Esophagus squamous epithelium (tissue), 5 donors: ENCODE measurements around the gene CD6. TPM values are rescaled to one million over a fixed set of nuclear protein-coding genes. Genes with fewer than 3 reads are reported as not detected.

Experiments
- DNase-seq: peaks from one replicate; lab custom pipeline; 2025; lab: John Stamatoyannopoulos, UW
- H3K27ac ChIP-seq, 4 donors: fragments of 200-600 bp; sonication (generic); one replicate each; pipeline ENCODE4 v1.5.1; 2016 to 2019; ENCODE audit warnings: mild to moderate bottlenecking in 1 of 4
- H3K27me3 ChIP-seq, 4 donors: fragments of 200-600 bp; sonication (generic); 1 replicate in 3 of 4; 2 replicates in 1 of 4; pipeline versions ENCODE4 v1.5.1 to v1.6.0; 2017 to 2021; ENCODE audit warnings: antibody characterized with exemption in 1 of 4
- H3K36me3 ChIP-seq, 3 donors: fragments of 200-600 bp; sonication (generic); one replicate each; pipeline ENCODE4 v1.5.1; 2016 to 2019
- H3K4me1 ChIP-seq, 3 donors: fragments of 200-600 bp; sonication (generic); one replicate each; pipeline ENCODE4 v1.5.1; 2017 to 2019
- H3K4me3 ChIP-seq, 4 donors: fragments of 200-600 bp; sonication (generic); 1 replicate in 3 of 4; 2 replicates in 1 of 4; pipeline ENCODE4 v1.5.1; 2016 to 2019; ENCODE audit warnings: mild to moderate bottlenecking in 2 of 4, moderate library complexity in 1 of 4
- H3K9me3 ChIP-seq, 3 donors: fragments of 200-600 bp; sonication (generic); one replicate each; pipeline ENCODE4 v1.5.1; 2016 to 2019
- CTCF ChIP-seq, 6 experiments: fragments of 450-650 bp in 4 of 6; fragments of 200-600 bp in 2 of 6; sonication (generic) in 2 of 6; IDR thresholded peaks; one replicate each; pipeline ENCODE4 v1.5.1; 2016 to 2019; ENCODE audit warnings: antibody characterized with exemption in 6 of 6, mild to moderate bottlenecking in 4 of 6, moderate library complexity in 4 of 6
- POLR2A ChIP-seq, 4 donors: fragments of 450-650 bp; IDR thresholded peaks; one replicate each; pipeline ENCODE4 v1.6.1; 2017; ENCODE audit warnings: antibody characterized with exemption in 4 of 4, mild to moderate bottlenecking in 4 of 4, moderate library complexity in 3 of 4
- WGBS, 2 donors: methylation state at CpG; one replicate each; pipeline ENCODE4 v1.1.5; 2018; 5-methylcytosine and 5-hydroxymethylcytosine counted together
- intact Hi-C: fragments of 100-400 bp; cut with DNase I; formaldehyde crosslinking; loops from one replicate; pipeline ENCODE4 v1.15.0; 2022
- total RNA-seq, 4 donors: library from RNA; depleted of rRNA; stranded (reverse); fragments of >200 nt; gene quantifications; one replicate each; pipeline ENCODE4 v1.1.0, GENCODE V29; 2016
- donor health status: DM: yes; HTN: yes; CAD: no.

Gene CD6
- total RNA-seq, 4 donors from 2014 or later = 0.79 to 4.4 (median 1.4) TPM

- Histone ChIP-seq H3K9me3 (no peaks in the 10 kb centered on the region), H3K36me3 (no peaks in the 10 kb centered on the region), H3K27me3 (no peaks in the 10 kb centered on the region), H3K4me3 (no peak overlapping the region), H3K27ac (peak overlapping the region in 2 of 4 donors; percentile 3 to 21), H3K4me1 (peaks cover 0 to 37% (median 14%) of the 10 kb centered on the region in 3 donors)
- WGBS, 2 donors = 45 to 56% methylated on average over 9 of the region's 10 CpGs
- TF ChIP-seq CTCF (IDR thresholded peaks at IDR 0.05) (no peak), POLR2A (IDR thresholded peaks at IDR 0.05) (no peak)
- intact Hi-C loops = no loop called here
- no peak for DNase-seq
Observed at GRCh38 chr11:60978546-60979380, 7.3 kb downstream of the CD6 start.

GRCh38 chr11:60981515-60981914 is 10.0 kb downstream of the CD6 start:
- no peak for DNase-seq
- no peak overlapping the region for H3K4me3 ChIP-seq
- H3K27me3 ChIP-seq = no peaks in the 10 kb centered on the region
- peaks cover 0 to 36% (median 17%) of the 10 kb centered on the region in 3 donors for H3K4me1 ChIP-seq
- intact Hi-C loops = no loop called here
- no peak for TF ChIP-seq POLR2A (IDR thresholded peaks at IDR 0.05)
- TF ChIP-seq CTCF (IDR thresholded peaks at IDR 0.05) = no peak
- no peaks in the 10 kb centered on the region for H3K9me3 ChIP-seq
- H3K36me3 ChIP-seq = no peaks in the 10 kb centered on the region
- 93% methylated on average over 3 of the region's 12 CpGs; no CpG with 5 or more reads in 1 of the 2 donors for WGBS, 2 donors
- no peak overlapping the region for H3K27ac ChIP-seq

GRCh38 chr11:60982184-60982583 is 10.7 kb downstream of the CD6 start:
- WGBS, 2 donors = 77 to 95% methylated on average over 5 to 8 of the region's 8 CpGs
- no peak for TF ChIP-seq CTCF (IDR thresholded peaks at IDR 0.05)
- TF ChIP-seq POLR2A (IDR thresholded peaks at IDR 0.05) = no peak
- no peak for DNase-seq
- intact Hi-C loops = no loop called here
- Histone ChIP-seq H3K27me3 (no peaks in the 10 kb centered on the region), H3K36me3 (no peaks in the 10 kb centered on the region), H3K9me3 (no peaks in the 10 kb centered on the region), H3K4me3 (no peak overlapping the region), H3K4me1 (peaks cover 0 to 41% (median 20%) of the 10 kb centered on the region in 3 donors), H3K27ac (peak overlapping the region in 1 of 4 donors; percentile 13)

GRCh38 chr11:60984149-60984548 is 12.7 kb downstream of the CD6 start:
- Histone ChIP-seq H3K9me3 (no peaks in the 10 kb centered on the region), H3K4me3 (no peak overlapping the region), H3K4me1 (peaks cover 0 to 21% (median 11%) of the 10 kb centered on the region in 3 donors), H3K27me3 (peaks cover 0 to 14% (median 0%) of the 10 kb centered on the region in 4 donors), H3K27ac (no peak overlapping the region), H3K36me3 (no peaks in the 10 kb centered on the region)
- TF ChIP-seq POLR2A (IDR thresholded peaks at IDR 0.05) = no peak
- TF ChIP-seq CTCF (IDR thresholded peaks at IDR 0.05) = no peak
- 59 to 77% methylated on average over 6 of the region's 6 CpGs for WGBS, 2 donors
- intact Hi-C loops = no loop called here
- DNase-seq = no peak

GRCh38 chr11:60984636-60985035 is 13.2 kb downstream of the CD6 start:
- peaks cover 0 to 16% (median 6%) of the 10 kb centered on the region in 3 donors for H3K4me1 ChIP-seq
- intact Hi-C loops = no loop called here
- no peak overlapping the region for H3K27ac ChIP-seq
- H3K27me3 ChIP-seq = peaks cover 0 to 14% (median 0%) of the 10 kb centered on the region in 4 donors
- no peak overlapping the region for H3K4me3 ChIP-seq
- no peaks in the 10 kb centered on the region for H3K9me3 ChIP-seq
- 49 to 61% methylated on average over 4 of the region's 4 CpGs for WGBS, 2 donors
- TF ChIP-seq CTCF (IDR thresholded peaks at IDR 0.05) = no peak
- no peak for TF ChIP-seq POLR2A (IDR thresholded peaks at IDR 0.05)
- no peaks in the 10 kb centered on the region for H3K36me3 ChIP-seq
- no peak for DNase-seq
